Colon (tissue), 2 donors: ENCODE measurements around the gene PDE2A.

Experiments used
- FAIRE-seq: peaks from 2 replicates; lab custom pipeline; 2012; peaks lifted over from hg19 to GRCh38; lab: Jason Lieb, UNC
- donor health status: control.
- donor health status: control.

The PDE2A gene

DNA sequence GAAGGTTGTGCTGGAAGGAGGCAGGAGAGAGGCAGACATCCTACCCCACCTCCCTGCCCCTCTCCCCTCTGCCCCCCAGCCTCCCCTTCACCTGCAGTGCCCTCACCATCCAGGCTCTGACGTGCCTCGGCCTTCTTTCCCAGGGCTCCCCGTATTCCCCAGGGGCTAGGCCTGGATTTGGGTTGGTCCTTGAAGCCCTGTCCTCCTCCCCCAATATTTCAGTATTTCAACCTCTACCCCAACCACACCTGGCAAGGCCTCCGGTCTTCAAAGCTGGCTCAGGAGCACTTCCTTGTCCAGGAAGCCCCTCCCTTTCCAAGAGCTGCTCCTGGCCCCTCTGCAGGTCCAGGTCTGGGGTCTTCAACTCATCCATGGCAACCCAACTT is 8.6 kb upstream of the PDE2A start:
- no peak for FAIRE-seq

DNA sequence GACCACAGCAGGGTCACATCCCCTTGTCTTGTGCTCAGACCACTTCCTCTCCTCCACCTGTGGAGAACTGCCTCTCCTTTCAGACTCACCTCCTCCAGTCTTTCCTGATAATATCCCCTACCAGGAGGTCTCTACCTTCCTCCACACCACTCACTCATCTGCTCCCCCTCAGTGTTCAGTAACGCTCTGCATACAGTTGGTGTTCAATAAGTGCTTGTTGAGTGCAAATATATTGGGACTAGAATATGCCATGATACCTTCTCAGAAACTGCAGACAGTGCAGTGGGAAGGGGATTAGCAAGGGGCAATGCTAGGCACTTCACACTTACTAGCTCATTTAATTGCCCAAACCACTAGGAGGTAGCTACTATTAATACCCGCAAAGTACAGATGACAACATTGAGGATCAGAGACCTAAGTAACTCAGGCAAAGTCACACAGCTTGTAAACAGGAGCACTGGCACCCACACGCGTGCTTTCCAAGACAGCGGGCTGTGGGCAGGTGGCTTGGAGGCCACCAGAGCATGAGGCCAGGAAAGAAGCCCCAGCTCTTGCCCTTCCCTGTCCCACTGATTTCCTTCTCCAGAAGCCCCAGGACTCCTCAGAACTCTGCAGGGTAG is 8.1 kb upstream of the PDE2A start:
- no peak for FAIRE-seq

DNA sequence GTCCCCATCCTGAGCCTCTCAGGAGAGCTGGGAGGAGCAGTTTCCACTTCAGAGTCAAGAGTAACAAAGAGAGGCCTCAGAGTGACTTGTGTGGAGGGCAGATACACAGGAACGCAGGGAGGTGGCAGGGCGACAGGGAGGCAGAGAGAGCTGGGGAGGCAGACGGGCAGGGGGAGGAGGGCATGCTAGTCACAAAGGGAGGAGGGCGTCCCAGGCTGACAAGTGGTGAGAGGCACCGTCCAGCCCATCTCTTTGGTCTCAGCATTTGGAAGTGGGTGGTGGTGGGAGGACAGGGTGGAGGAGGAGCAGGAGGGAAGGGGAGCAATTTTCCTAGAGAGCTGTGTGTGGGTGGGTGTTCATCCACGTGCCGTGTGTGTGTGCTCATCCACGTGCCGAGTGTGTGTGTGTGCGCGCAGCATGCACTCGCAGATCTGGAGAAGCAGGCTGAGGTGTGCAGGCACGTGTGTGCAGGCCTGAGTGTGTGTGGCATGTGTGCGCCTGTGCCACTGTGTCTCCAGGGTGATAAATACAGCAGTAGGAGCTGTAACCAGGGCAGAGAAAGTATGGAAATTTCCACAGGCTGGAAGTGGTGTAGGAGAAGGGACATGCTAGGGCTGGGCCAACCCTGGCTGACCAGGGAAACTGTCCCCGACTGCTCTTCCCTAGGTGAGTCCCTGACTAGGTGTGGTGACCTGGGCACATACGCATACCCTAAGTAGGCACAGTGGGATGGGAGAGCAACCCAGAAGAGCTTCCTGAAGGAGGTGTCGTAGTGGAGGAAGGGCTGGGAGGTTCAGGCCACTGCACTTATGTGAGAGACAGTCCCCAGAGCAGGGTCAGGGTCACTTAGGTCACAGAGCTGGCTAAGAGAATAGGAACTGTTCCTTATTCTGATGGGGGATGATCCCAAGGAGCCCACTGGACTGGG is 7.3 kb upstream of the PDE2A start:
- FAIRE-seq, result no peak

DNA sequence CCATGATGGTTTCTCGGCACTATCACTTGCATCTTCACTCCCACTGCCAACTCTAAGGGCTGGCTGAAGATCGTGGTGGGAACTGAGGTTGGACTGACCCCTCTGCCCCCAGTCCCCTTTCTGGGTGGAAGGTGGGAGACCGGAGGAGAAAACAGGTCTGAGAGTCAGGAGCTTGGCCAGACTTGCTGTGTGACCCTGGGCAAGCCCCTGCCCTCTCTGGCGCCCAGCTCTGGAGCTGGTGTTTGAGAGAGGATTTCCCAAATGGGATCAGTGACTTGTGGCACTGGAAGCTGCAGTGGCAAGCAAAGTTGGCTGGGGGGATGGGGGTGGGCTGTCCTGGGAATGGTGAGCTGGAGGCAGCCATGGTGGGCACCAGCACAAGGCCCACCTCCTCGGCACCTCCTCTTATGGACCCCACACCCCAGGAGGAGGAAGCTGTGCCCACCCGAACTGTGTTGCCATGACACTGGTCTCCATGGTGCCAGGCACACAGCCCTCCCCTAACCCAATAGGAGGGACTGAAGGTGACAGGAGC is 6.5 kb upstream of the PDE2A start:
- no peak for FAIRE-seq

DNA sequence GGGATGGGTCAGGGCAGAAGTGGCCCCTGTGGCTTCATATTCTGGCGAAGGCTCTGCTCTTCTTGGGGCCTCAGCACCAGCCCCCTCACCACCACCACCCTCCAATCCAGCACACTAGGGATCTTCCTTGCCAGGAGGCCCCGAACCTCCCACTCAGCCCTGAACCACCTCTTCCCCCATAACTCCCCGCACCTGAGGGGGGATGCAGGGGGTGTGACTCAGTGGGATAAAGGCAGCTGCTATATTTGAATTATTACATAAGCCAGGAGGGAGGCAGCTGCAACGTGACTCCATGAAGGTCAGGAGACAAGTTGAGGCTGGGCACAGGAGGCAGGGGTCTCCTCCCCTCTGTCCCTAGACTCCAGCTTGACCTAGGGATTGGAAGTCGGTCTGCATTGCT is 5.6 kb upstream of the PDE2A start:
- FAIRE-seq, result no peak

DNA sequence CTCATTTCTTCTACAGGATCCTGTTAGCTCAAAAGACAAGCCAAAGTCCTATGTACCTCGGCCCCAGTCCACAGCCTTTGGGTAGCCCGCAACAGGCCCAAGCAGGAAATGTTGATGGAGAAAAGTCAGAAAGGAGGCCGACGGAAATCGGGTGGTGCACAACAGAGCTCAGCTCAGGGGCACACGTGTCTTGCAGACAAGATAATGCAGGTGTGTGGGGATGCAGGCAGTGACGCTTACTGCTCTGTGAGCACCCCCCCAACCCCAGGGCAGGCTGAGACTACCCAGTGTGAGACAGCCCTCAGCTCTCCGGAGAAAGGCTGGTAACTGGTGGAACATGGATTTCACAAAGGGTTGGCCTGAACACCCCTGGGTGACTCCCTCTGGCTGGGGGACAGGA is 4.3 kb upstream of the PDE2A start:
- no peak for FAIRE-seq

DNA sequence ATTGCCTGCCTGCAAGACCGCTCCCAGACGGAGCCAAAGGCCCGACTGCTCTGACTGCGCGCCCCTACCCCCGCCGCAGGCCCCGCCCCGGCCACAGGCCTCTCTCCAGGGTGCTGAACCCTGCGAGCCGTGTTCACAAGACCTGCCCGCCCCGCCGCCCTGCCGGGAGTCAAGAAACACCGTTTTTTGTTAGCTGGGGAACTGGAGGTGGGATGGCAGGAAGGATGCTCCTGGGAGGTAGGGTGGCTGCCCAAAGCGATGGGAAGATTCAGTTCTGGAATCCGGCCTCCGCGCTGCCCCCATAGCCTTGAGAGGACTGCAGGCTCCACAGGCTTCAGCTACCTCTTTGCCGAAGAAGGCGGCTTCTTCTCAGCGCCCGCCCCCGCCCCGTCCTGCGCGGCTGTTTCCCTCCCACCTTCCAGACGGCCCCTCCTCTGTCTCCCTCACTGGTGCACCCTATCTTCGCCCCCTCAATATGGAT is 2.7 kb upstream of the PDE2A start:
- FAIRE-seq, result no peak

DNA sequence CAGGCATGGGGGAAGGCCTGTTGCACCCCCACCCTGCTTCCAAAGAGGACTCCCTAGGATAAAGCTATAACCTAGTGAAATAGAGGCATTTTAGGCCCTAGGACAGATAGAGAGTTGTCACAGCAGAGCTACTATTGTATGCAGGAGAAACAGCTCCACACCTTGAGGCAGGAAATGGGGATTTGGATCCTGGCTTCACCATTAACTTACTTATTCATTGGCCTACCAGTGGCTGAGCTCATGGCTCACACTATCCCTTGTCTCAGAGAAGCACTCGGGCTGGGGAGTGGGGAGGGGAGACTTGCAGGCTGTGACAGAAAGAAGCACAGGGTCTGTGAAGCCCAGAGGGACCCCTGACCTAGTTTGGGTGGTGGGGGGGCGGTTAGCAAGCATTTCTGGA is 999 bp upstream of the PDE2A start:
- no peak for FAIRE-seq

DNA sequence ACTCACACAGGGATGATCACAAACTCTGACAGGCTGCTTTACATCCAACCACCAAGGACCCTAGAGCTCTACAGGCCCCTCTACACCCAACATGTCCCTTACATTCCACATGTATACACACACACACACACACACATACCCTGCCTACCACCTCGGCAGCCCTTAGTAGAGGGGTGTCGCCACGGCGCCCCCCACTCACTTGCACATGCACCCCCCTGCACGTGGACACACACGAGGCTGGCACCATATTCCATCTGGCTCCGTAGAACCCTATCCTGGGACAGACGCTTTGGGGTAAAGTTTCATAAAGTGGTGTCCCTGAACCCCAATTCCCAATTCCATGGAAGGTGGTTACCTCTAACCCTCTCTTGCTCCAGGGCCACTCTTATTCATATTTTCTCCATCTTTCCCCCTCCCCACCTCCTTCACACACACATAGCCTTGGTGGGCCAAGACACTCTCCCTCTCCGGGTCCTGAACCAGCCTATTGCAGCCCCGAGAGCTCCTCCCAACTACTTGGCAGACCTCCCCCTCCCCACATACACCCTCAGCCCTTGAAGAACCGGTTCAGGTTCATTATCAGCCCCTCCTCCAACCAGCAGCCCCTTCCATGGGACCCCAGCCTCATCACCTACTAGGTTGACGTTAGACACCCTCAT is 809 bp downstream of the PDE2A start:
- no peak for FAIRE-seq

DNA sequence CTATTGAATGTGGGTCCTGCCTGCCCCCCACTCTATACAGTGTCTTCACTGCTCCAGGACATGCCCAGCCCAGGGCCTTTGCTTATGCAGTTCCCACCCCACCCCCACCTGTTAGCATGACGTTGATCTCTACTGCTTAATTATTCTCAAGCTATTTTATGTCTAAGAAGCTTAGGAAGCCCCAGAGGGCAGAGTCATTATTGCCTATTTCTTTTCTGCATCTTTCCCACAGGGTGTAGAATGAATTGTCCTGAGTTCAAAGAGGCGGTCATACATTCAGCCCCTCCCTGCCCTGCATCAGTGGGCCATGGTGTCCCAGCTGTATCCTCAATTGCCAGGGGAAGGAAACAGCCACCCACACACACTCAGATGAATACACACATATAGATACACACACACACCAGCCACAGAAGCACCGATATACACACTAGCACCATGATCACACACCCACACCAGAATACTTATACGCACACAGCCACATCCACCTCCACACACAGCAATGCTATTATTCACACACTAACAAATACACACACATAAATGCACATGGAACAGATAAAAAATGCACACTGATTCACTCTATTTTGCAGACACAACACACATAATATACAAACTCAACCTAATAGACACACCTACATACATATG is 1.5 kb downstream of the PDE2A start:
- FAIRE-seq, result no peak

DNA sequence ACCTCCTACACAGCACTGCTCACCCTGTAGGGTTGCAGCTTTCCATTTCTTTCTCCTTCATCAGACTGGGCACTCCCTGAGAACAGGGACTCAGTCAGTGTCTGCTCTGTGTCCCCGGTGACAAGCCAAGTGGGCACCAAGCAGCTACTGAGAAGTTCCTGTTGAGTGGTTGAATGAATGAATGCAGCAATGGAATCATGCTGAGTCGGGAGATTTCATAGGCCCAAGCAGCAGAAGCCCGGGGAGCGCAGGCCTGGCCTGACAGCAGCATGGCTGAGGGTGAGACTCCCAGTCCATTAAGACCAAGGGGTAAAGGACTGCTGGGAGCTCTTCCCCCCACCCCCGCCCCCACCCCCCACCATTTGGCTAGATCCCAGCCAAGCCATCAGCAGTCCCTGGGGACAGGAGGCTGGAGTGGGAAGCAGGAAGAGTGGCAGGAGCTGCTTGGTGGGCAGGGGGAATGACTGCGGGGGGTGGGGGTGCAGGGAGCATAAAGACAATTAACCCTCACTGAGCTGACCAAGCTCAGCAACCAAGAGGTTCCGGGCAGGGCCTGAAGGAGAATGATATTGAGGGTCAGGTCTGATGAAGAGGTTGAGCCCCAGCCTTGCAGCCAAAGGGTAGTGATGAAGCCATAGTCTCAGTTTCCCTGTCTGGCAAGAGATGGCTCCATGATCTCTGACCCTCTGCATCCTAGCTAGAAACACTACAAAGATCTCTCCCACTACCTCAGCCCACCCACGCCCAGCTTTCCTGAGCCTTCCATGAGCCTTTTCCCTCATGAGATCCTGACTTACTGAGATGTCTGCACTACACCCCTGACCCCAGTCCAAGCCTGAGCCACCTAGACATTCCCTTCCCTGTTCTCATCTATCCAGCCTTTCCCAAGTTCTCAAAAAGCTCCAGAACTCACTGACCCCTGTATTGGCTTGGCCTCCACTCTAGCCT is 2.8 kb downstream of the PDE2A start:
- no peak for FAIRE-seq

DNA sequence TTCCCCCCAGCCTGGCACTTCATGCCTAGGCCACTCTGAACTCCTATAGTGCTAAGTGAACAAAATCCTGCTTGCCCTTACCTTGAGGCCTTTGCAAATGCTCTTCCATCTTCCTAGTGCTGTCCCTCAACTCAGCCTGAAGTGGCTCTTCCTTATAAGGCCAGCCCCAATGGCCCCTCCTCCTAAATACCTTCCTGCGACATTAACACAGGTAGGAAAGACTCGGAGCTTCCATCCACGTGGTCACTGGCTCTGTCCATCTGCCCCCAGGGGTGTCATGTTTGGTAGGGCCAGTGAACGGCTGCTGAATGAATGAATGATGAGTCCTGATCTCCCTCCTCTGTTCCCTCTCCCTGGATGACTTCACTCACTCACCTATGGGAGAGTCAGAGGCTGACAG is 4.2 kb downstream of the PDE2A start:
- FAIRE-seq, result no peak

DNA sequence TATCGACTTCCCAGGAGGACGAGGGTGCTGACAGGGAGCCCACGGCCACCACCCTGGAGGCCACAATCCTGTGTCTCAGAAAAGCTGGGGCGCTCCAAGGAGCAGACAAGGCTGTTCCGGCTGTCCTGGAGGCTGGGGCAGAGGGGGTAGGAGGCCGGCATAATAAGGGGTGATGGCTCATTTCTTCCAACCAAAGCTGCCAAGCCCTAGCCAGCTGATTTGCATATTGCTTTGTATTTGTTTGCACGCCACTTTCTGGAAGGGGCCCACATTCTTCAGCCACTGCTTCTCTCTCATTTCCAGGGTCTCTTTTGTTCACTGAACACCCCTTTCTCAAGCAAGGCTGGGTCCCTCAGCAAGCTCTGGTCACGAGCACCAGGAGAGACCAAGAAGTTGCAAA is 4.7 kb downstream of the PDE2A start:
- no peak for FAIRE-seq

DNA sequence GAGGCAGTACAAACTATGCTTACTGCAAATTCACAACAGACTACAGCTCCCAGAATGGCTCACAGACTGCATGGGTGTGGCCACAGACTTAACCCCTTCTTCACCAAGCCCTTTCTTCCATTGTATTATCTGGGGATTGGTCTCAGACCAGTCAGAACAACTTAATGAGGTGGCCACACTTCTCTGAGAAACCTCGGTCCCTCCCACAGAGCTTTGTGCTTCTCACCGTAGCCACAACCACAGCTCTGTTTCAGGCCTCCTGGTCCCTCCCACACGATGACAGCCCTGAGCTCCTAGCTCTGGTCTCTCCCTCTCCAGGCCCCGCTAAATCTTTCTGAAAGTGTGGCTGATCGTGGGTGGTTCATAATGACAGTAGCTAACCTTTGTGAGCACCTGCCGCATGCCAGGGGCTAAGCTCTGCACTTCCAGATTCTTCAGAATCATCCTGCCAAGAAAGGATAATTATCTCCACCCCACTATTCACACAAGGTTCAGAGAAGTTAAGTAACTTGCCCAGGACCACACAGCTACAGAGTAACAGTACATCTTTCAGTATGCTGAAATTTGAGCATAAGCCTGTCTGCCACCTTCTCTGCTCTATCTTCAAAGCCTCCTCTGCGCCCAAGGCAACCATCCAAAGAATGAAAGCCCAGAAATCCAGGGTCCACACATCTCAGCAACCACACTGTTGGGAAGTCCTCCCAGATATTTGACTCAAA is 5.4 kb downstream of the PDE2A start:
- no peak for FAIRE-seq

DNA sequence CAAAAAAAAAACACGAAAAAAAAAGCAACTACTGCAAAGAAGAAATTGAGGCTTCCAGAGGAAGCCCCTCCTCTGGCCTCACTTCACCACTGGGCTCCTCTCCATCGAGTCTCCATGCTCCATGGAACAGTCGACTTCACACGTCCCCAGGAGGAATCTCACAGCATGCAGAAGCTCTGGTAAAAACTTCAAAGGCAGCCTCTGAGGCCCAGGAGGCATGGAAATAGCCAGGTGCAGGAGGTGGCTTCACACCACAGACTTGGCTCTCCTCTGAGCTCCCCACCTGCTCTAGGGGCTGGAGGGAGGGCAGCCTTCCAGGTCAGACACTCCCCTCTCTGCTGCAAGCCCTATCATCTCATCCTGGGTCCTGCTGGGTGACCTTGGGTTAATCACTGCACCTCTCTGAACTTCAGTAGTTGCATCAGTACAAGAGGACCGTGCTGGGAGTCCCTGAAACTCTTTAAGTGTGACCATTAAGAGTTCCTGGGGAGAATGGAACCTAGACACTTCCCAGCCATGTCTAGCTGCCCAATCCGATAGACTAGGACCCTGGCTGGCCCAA is 8.2 kb downstream of the PDE2A start:
- no peak for FAIRE-seq

DNA sequence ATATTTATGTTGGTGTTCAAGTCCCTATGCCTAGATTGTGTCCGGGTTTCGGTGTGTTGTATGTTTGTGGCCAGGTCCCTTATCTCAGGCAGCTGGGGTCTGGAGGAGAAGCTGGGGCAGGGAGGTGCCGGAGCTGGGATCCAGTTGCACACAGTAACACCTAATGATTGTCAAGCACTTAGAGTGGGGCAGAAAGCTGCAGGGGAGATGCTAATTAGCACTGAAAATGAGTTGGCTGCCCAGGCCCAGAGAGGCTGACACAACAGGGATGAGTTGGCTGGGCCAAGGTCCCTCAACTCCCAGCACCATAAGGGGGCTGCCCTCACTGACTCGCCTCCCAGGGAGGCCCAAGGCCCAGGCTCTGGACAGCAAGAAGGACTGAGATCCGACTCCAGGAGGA is 12.2 kb downstream of the PDE2A start:
- FAIRE-seq, result no peak

DNA sequence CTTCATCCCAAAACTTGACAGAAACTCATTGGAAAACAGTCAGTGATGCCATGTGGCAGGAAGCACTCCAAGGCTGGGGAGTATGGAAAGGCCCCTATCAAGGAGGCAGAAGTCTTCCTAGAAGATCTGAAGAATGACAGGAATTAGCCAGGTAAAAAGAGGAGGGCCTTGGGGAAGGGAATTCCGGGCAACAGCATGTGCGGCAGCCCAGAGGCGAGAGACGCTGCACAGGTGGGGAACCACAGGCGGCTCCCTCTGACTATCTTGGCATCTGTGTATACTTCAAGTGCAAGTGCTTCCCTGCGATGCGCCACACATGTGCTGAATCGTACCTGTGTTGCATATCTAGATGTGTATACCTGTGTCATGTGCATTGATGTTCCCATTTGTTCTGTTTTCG is 12.7 kb downstream of the PDE2A start:
- FAIRE-seq, result no peak

DNA sequence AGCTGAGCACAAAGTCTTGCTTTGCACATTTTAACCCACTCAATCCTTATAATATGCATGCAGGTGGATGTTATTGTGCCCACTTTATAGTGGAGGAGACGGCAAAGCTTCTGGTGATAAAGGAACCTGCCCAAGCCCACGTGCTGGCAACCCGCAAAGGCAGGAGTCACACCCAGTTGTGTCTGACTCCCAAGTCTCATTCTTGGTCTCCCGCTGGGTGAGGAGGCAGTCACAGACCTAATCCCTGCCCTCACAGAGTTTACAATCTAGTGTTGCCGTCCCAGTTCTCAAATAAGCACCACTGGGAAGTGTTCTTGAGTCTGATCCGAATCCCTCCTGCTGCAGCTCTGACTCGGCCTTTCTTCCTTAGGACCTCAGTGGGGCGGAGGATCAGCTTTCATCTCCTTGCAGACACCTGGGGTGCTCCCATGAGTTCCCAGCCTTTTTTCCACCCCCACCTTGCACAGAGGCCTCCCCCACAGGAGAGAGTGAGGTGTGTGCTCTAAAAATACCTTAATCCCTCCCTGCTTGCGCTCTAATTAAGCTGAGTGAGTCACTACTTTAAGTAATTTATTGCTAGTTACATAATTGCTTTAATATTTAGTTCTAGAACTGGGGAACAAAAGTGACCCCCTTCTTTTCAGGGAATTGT is 15.1 kb downstream of the PDE2A start:
- no peak for FAIRE-seq

DNA sequence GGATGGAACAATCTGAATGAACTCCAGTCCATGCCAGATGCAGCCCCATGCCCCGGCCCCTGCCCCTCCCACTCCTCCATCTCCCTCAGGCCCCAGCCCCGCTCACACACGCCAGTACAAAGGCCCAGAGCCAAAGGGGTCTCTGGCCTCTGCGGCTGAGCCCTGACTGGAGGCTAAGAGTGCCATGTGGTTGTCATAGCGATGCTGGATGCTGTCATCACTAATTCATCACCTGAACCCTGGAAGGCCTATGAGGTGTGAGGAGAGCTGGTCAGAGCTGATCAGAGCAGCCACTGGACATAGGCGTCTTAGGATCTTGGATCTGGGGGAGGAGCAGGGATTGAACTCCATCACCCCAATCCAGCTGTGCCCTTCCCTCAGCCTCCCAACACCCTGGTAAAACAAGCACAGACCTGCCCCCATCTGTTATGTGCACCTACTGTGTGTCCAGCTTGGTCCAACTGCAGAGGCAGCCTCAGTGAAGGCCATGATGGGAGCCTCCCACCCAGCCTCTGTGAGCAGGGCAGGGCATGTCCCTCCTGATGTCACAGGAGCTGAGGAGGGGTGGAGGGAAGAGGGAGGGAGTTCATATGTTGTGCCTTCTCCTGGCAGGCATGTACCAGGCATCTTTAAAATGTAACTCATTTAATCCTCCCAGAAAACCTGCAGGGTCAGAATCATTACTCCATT is 16.7 kb downstream of the PDE2A start:
- no peak for FAIRE-seq
